GM21390 (cell line): ENCODE measurements around the gene CTNND2.

Experiments
- ATAC-seq: cut with Tn5 transposase; IDR thresholded peaks from one replicate; pipeline ENCODE4 v1.9.1; 2021; ENCODE audit not compliant: unreplicated experiment

Gene CTNND2

GRCh38 chr5:10958728-10959127, 945.5 kb downstream of the CTNND2 start:
- ATAC-seq = no peak

GRCh38 chr5:10949856-10950630, 954.2 kb downstream of the CTNND2 start:
- ATAC-seq = no peak

GRCh38 chr5:10946050-10946449, 958.2 kb downstream of the CTNND2 start:
- ATAC-seq = no peak

GRCh38 chr5:10941900-10942299, 962.3 kb downstream of the CTNND2 start:
- ATAC-seq = no peak

GRCh38 chr5:10936081-10936855, 968.0 kb downstream of the CTNND2 start:
- no peak for ATAC-seq

- no peak for ATAC-seq
These were observed 968.7 kb downstream of the CTNND2 start for GRCh38 chr5:10935536-10935935.

- no peak for ATAC-seq
These were observed 969.4 kb downstream of the CTNND2 start for GRCh38 chr5:10934783-10935355.

GRCh38 chr5:10933121-10933520, 971.1 kb downstream of the CTNND2 start:
- no peak for ATAC-seq

GRCh38 chr5:10932426-10932825, 971.8 kb downstream of the CTNND2 start:
- no peak for ATAC-seq

GRCh38 chr5:10927608-10928007, 976.6 kb downstream of the CTNND2 start:
- no peak for ATAC-seq

GRCh38 chr5:10923310-10923709, 980.9 kb downstream of the CTNND2 start:
- ATAC-seq = no peak
